Stomach (tissue), 19 donors: ENCODE measurements around the gene FEM1C. TPM values are rescaled to one million over a fixed set of nuclear protein-coding genes. Genes with fewer than 3 reads are reported as not detected.
A peak's percentile ranks its signal among the peaks of the same experiment; 100 is the strongest.

Source experiments
- DNase-seq, 2 donors: peaks; one replicate each; pipeline versions ENCODE4 v3.0.0 to v3.0.0-alpha.2; 2013 to 2019
- H3K27ac ChIP-seq, 5 donors: fragments of 200-600 bp in 4 of 5; sonication (generic) in 4 of 5; one replicate each; pipeline ENCODE4 v1.5.1; 2013 to 2019; ENCODE audit warnings: mild to moderate bottlenecking in 1 of 5, moderate library complexity in 1 of 5
- H3K27me3 ChIP-seq, 3 donors: fragments of 200-600 bp; sonication (generic); one replicate each; pipeline ENCODE4 v1.5.1; 2017 to 2019; ENCODE audit warnings: mixed run types in 1 of 3
- H3K36me3 ChIP-seq, 4 donors: fragments of 200-600 bp; sonication (generic); 1 replicate in 3 of 4; 2 replicates in 1 of 4; pipeline ENCODE4 v1.5.1; 2016 to 2019
- H3K4me1 ChIP-seq, 4 donors: fragments of 200-600 bp; sonication (generic); one replicate each; pipeline ENCODE4 v1.5.1; 2016 to 2019
- H3K4me3 ChIP-seq, 4 donors: fragments of 200-600 bp; sonication (generic) in 3 of 4; one replicate each; pipeline ENCODE4 v1.5.1; 2016 to 2019; ENCODE audit warnings: mild to moderate bottlenecking in 1 of 4
- H3K9me3 ChIP-seq, 4 donors: fragments of 200-600 bp; sonication (generic); one replicate each; pipeline ENCODE4 v1.5.1; 2016 to 2019
- CTCF ChIP-seq, 7 experiments: fragments of 450-650 bp in 4 of 7; fragments of 200-600 bp in 3 of 7; sonication (generic) in 3 of 7; IDR thresholded peaks; one replicate each; pipeline ENCODE4 v1.5.1; 2016 to 2019; ENCODE audit warnings: antibody characterized with exemption in 7 of 7, control low read depth in 2 of 7, mild to moderate bottlenecking in 1 of 7
- EP300 ChIP-seq: sonication (generic); formaldehyde crosslinking; IDR thresholded peaks from one replicate; pipeline ENCODE4 v1.6.1; 2017; ENCODE audit warnings: antibody characterized with exemption
- POLR2A ChIP-seq, 4 donors: fragments of 450-650 bp; IDR thresholded peaks; one replicate each; pipeline ENCODE4 v1.6.1; 2016; ENCODE audit warnings: antibody characterized with exemption in 4 of 4, control low read depth in 2 of 4, mild to moderate bottlenecking in 1 of 4, moderate library complexity in 1 of 4
- POLR2AphosphoS5 ChIP-seq, 3 donors: sonication (generic); formaldehyde crosslinking; IDR thresholded peaks; one replicate each; pipeline ENCODE4 v1.6.1; 2016; ENCODE audit warnings: antibody characterized with exemption in 3 of 3
- WGBS, 5 donors: extraction: QIAGEN DNeasy Blood & Tissue Kit in 3 of 5; methylation state at CpG; one replicate each; pipeline versions ENCODE4 v1.1.5 to v1.1.7; 2013 to 2018; 5-methylcytosine and 5-hydroxymethylcytosine counted together
- intact Hi-C: fragments of 100-400 bp; cut with DNase I; formaldehyde crosslinking; loops from one replicate; pipeline ENCODE4 v1.15.1; 2023; ENCODE audit warnings: low total_unique reads
- long read RNA-seq, 10 donors: transcript quantifications; one replicate each; lab custom pipeline, GENCODE V29; 2026
- polyA plus RNA-seq, 3 donors: library from polyadenylated mRNA; stranded (reverse); fragments of 200-250 nt; gene quantifications; one replicate each; pipeline ENCODE4 v1.2.3, GENCODE V29; 2013
- total RNA-seq, 5 donors: library from RNA; depleted of rRNA; stranded (reverse); fragments of >200 nt; gene quantifications; one replicate each; pipeline versions ENCODE4 v1.1.0 to v1.2.3, GENCODE V29; 2014 to 2016
- donor health status: healthy with polysubstance abuse.
- donor health status: Bipolar disorder and iron deficiency.
- donor health status: healthy.

Gene FEM1C
- total RNA-seq (10 to 100 TPM; 20.0 to 55.6 (median 36.8) TPM), polyA plus RNA-seq (1 to 10 TPM; 5.9 to 8.1 (median 6.3) TPM)
- long read RNA-seq, donor 1, full-length matches to known transcripts = 2 of 2 reads
- long read RNA-seq, donor 1, partial matches to known transcripts = 0 of 2 reads
- long read RNA-seq, donor 1, other reads (novel, unspliced or antisense) = 0 of 2 reads
- long read RNA-seq, donor 2, full-length matches to known transcripts = 4 of 4 reads
- long read RNA-seq, donor 2, partial matches to known transcripts = 0 of 4 reads
- long read RNA-seq, donor 2, other reads (novel, unspliced or antisense) = 0 of 4 reads
- long read RNA-seq, donor 3, full-length matches to known transcripts = 3 of 3 reads
- long read RNA-seq, donor 3, partial matches to known transcripts = 0 of 3 reads
- long read RNA-seq, donor 3, other reads (novel, unspliced or antisense) = 0 of 3 reads
- long read RNA-seq, donor 4 = 0 reads
- long read RNA-seq, donor 5, full-length matches to known transcripts = 4 of 4 reads
- long read RNA-seq, donor 5, partial matches to known transcripts = 0 of 4 reads
- long read RNA-seq, donor 5, other reads (novel, unspliced or antisense) = 0 of 4 reads
- long read RNA-seq, donor 6, full-length matches to known transcripts = 7 of 7 reads
- long read RNA-seq, donor 6, partial matches to known transcripts = 0 of 7 reads
- long read RNA-seq, donor 6, other reads (novel, unspliced or antisense) = 0 of 7 reads
- long read RNA-seq, donor 7, full-length matches to known transcripts = 3 of 3 reads
- long read RNA-seq, donor 7, partial matches to known transcripts = 0 of 3 reads
- long read RNA-seq, donor 7, other reads (novel, unspliced or antisense) = 0 of 3 reads
- long read RNA-seq, donor 8, full-length matches to known transcripts = 2 of 8 reads
- long read RNA-seq, donor 8, partial matches to known transcripts = 6 of 8 reads
- long read RNA-seq, donor 8, other reads (novel, unspliced or antisense) = 0 of 8 reads
- long read RNA-seq, donor 9 = 0 reads
- long read RNA-seq, donor 10, full-length matches to known transcripts = 1 of 1 reads
- long read RNA-seq, donor 10, partial matches to known transcripts = 0 of 1 reads
- long read RNA-seq, donor 10, other reads (novel, unspliced or antisense) = 0 of 1 reads

GRCh38 chr5:115544436-115545350 is at the start of gene FEM1C:
FEM1C (minus strand) TSS chr5:115544775; CDS start chr5:115543493, 1,282 bp downstream.
- WGBS, 5 donors = 0 to 3% (median 1%) methylated on average over 9 to 82 of the region's 82 CpGs
- H3K9me3 ChIP-seq = peaks cover 0 to 7% (median 6%) of the 10 kb centered on the region in 4 donors
- intact Hi-C loops = no loop called here
- H3K27me3 ChIP-seq = no peaks in the 10 kb centered on the region
- H3K4me1 ChIP-seq = peaks cover 8 to 35% (median 30%) of the 10 kb centered on the region in 4 donors
- peaks cover 0 to 5% (median 0%) of the 10 kb centered on the region in 4 donors for H3K36me3 ChIP-seq
- TF ChIP-seq POLR2A (IDR thresholded peaks at IDR 0.05) = peak in 2 of 4 donors; percentile 98 to 99
- no peak for TF ChIP-seq EP300
- TF ChIP-seq POLR2AphosphoS5 (IDR thresholded peaks at IDR 0.05) = peak; percentile 100
- peak within 1 kb of the TSS; percentile 61 to 95 (median 74) for H3K4me3 ChIP-seq
- peak; percentile 98 to 99 for DNase-seq
- H3K27ac ChIP-seq = peak within 1 kb of the TSS; percentile 99 to 100 (median 99)

- H3K27me3 ChIP-seq = no peaks in the 10 kb centered on the region
- no peaks in the 10 kb centered on the region for H3K9me3 ChIP-seq
- H3K4me1 ChIP-seq = peaks cover 0 to 22% (median 8%) of the 10 kb centered on the region in 4 donors
- DNase-seq = peak in 1 of 2 donors; percentile 23
- TF ChIP-seq CTCF (IDR thresholded peaks at IDR 0.05) (no peak), POLR2A (IDR thresholded peaks at IDR 0.05) (no peak), POLR2AphosphoS5 (IDR thresholded peaks at IDR 0.05) (no peak), EP300 (no peak)
- H3K27ac ChIP-seq = no peak overlapping the region
- H3K4me3 ChIP-seq = no peak overlapping the region
- intact Hi-C loops = loop anchor here (5.0 kb wide), 1 partner anchor 277 kb away; no protein-coding TSS in a partner anchor
- no peaks in the 10 kb centered on the region for H3K36me3 ChIP-seq
- WGBS, 5 donors = 27 to 51% (median 36%) methylated on average over 3 of the region's 3 CpGs
Measured at GRCh38 chr5:115589043-115589442, 44.5 kb upstream of the FEM1C start.

- H3K4me3 ChIP-seq = no peak overlapping the region
- no peaks in the 10 kb centered on the region for H3K36me3 ChIP-seq
- no peaks in the 10 kb centered on the region for H3K27me3 ChIP-seq
- no peak for TF ChIP-seq POLR2A (IDR thresholded peaks at IDR 0.05)
- no peak for TF ChIP-seq CTCF (IDR thresholded peaks at IDR 0.05)
- TF ChIP-seq POLR2AphosphoS5 (IDR thresholded peaks at IDR 0.05) = no peak
- TF ChIP-seq EP300 = no peak
- DNase-seq = no peak
- no peaks in the 10 kb centered on the region for H3K9me3 ChIP-seq
- H3K27ac ChIP-seq = no peak overlapping the region
- peaks cover 0 to 22% (median 8%) of the 10 kb centered on the region in 4 donors for H3K4me1 ChIP-seq
- WGBS, 5 donors = 52 to 71% (median 62%) methylated on average over 4 of the region's 4 CpGs
- intact Hi-C loops = loop anchor here (5.0 kb wide), 1 partner anchor 276 kb away; no protein-coding TSS in a partner anchor
Measured at GRCh38 chr5:115588640-115589039, 44.1 kb upstream of the FEM1C start.
